H1 (cell line): Measurements from ENCODE around the gene INTS7. TPM values are rescaled to one million over a fixed set of nuclear protein-coding genes. Genes with fewer than 3 reads are reported as not detected.

ENCODE experiments used
- CTCF ChIA-PET: fragments of 300-600 bp; sonication (Branson Sonifier 250); formaldehyde crosslinking; loops from one replicate; lab custom pipeline; 2021; ENCODE audit not compliant: partially characterized antibody; lab: Charles Lee
- POLR2A ChIA-PET: fragments of 300-600 bp; sonication (Branson Sonifier 250); formaldehyde crosslinking; loops from one replicate; lab custom pipeline; 2021; ENCODE audit warnings: inconsistent platforms; ENCODE audit not compliant: partially characterized antibody; lab: Charles Lee
- DNase-seq, 2 experiments: peaks; one replicate each; pipeline versions ENCODE4 v3.0.0 to v3.0.0-alpha.2; 2010 to 2022; ENCODE audit warnings: low spot score in 2 of 2, low read depth in 1 of 2, mixed read lengths in 1 of 2
- FAIRE-seq: peaks from 2 replicates; lab custom pipeline; 2011; peaks lifted over from hg19 to GRCh38; lab: Jason Lieb, UNC
- H2AFZ ChIP-seq: 2 replicates; pipeline ENCODE4 v1.8.1; 2012; ENCODE audit warnings: low read length, inconsistent platforms
- H2AK5ac ChIP-seq: 2 replicates; pipeline ENCODE4 v1.6.1; 2013; ENCODE audit warnings: low read depth, low read length
- H2BK120ac ChIP-seq: replicated peaks from 2 replicates; pipeline ENCODE3; 2013; ENCODE audit warnings: low read depth, low read length, inconsistent platforms
- H2BK12ac ChIP-seq: 2 replicates; pipeline ENCODE4 v1.6.1; 2013; ENCODE audit warnings: low read depth, low read length
- H2BK15ac ChIP-seq: 2 replicates; pipeline ENCODE4 v1.6.1; 2013; ENCODE audit warnings: low read length
- H2BK20ac ChIP-seq: 2 replicates; pipeline ENCODE4 v1.6.1; 2013; ENCODE audit warnings: low read length
- H2BK5ac ChIP-seq: 2 replicates; pipeline ENCODE4 v1.6.1; 2013; ENCODE audit warnings: low read depth, low read length
- H3K14ac ChIP-seq: 2 replicates; pipeline ENCODE4 v1.6.1; 2013; ENCODE audit warnings: inconsistent platforms; ENCODE audit not compliant: insufficient read length
- H3K18ac ChIP-seq: 2 replicates; pipeline ENCODE4 v1.6.1; 2013; ENCODE audit warnings: low read length; ENCODE audit errors: extremely low read depth
- H3K23ac ChIP-seq: 2 replicates; pipeline ENCODE4 v1.6.1; 2013; ENCODE audit warnings: inconsistent platforms; ENCODE audit not compliant: insufficient read length
- H3K23me2 ChIP-seq: 2 replicates; pipeline ENCODE4 v1.6.1; 2013; ENCODE audit warnings: low read depth, low read length
- H3K27ac ChIP-seq: 2 replicates; pipeline ENCODE4 v1.6.1; 2011; ENCODE audit warnings: low read depth, low read length, inconsistent platforms
- H3K27me3 ChIP-seq, 4 experiments: replicated peaks in 1 of 4; 1 replicate in 1 of 4; 2 replicates in 3 of 4; pipeline versions ENCODE4 v1.6.1 to v1.8.1; 2011 to 2013; ENCODE audit warnings: low read length in 3 of 4, mild to moderate bottlenecking in 3 of 4, inconsistent platforms in 2 of 4, mixed read lengths in 2 of 4, moderate library complexity in 1 of 4; ENCODE audit not compliant: control insufficient read depth in 3 of 4, insufficient read depth in 3 of 4; ENCODE audit errors: extremely low read depth in 1 of 4
- H3K36me3 ChIP-seq, 4 experiments: 2 replicates each; pipeline versions ENCODE4 v1.6.1 to v1.8.1; 2011 to 2013; ENCODE audit warnings: mild to moderate bottlenecking in 4 of 4, low read length in 3 of 4, moderate library complexity in 2 of 4, control low read depth in 1 of 4, inconsistent platforms in 1 of 4; ENCODE audit not compliant: insufficient read depth in 4 of 4, control insufficient read depth in 2 of 4
- H3K4ac ChIP-seq: replicated peaks from 2 replicates; pipeline ENCODE3; 2013; ENCODE audit warnings: low read length, low read depth, mixed read lengths, inconsistent platforms; ENCODE audit not compliant: insufficient read length
- H3K4me1 ChIP-seq, 4 experiments: replicated peaks in 1 of 4; 1 replicate in 1 of 4; 2 replicates in 3 of 4; pipeline versions ENCODE4 v1.6.1 to v1.8.1; 2011 to 2013; ENCODE audit warnings: low read length in 3 of 4, inconsistent platforms in 2 of 4, mixed read lengths in 1 of 4; ENCODE audit not compliant: insufficient read depth in 4 of 4, control insufficient read depth in 3 of 4
- H3K4me2 ChIP-seq, 2 experiments: 2 replicates each; pipeline versions ENCODE4 v1.6.1 to v1.8.1; 2011 to 2013; ENCODE audit warnings: low read depth in 2 of 2, low read length in 2 of 2, control low read depth in 1 of 2, inconsistent platforms in 1 of 2, mild to moderate bottlenecking in 1 of 2; ENCODE audit not compliant: insufficient read depth in 1 of 2
- H3K4me3 ChIP-seq, 4 experiments: fragments of 200-600, 300-600 bp in 1 of 4; sonication (generic), shearing (Covaris generic), sonication (Bioruptor Twin) in 1 of 4; 2 replicates each; pipeline versions ENCODE4 v1.5.1 to v1.8.1; 2011 to 2016; ENCODE audit warnings: low read length in 4 of 4, low read depth in 3 of 4, control low read depth in 2 of 4, inconsistent platforms in 2 of 4, mild to moderate bottlenecking in 2 of 4, mixed read lengths in 1 of 4, moderate library complexity in 1 of 4; ENCODE audit not compliant: insufficient read depth in 2 of 4; ENCODE audit errors: extremely low read depth in 1 of 4
- H3K56ac ChIP-seq: replicated peaks from 2 replicates; pipeline ENCODE3; 2013; ENCODE audit warnings: low read depth, mild to moderate bottlenecking, mixed read lengths, low read length, inconsistent platforms; ENCODE audit not compliant: insufficient read length
- H3K79me1 ChIP-seq: 2 replicates; pipeline ENCODE4 v1.6.1; 2013; ENCODE audit warnings: low read depth, low read length, control low read depth
- H3K79me2 ChIP-seq, 2 experiments: 2 replicates each; pipeline versions ENCODE4 v1.6.1 to v1.8.1; 2012 to 2013; ENCODE audit warnings: low read length in 2 of 2, mild to moderate bottlenecking in 2 of 2, inconsistent platforms in 1 of 2; ENCODE audit not compliant: insufficient read depth in 2 of 2, control insufficient read depth in 1 of 2
- H3K9ac ChIP-seq, 4 experiments: replicated peaks in 1 of 4; 1 replicate in 1 of 4; 2 replicates in 3 of 4; pipeline versions ENCODE4 v1.6.1 to v1.8.1; 2011 to 2013; ENCODE audit warnings: low read depth in 3 of 4, low read length in 3 of 4, control low read depth in 2 of 4, mild to moderate bottlenecking in 2 of 4, moderate library complexity in 2 of 4, inconsistent platforms in 1 of 4; ENCODE audit errors: extremely low read depth in 1 of 4
- H3K9me3 ChIP-seq, 2 experiments: 2 replicates each; pipeline versions ENCODE4 v1.6.1 to v1.8.1; 2012 to 2013; ENCODE audit warnings: mild to moderate bottlenecking in 2 of 2, moderate library complexity in 2 of 2, control low read depth in 1 of 2, inconsistent platforms in 1 of 2, low read depth in 1 of 2, low read length in 1 of 2, mixed read lengths in 1 of 2; ENCODE audit not compliant: insufficient read depth in 2 of 2
- H4K20me1 ChIP-seq, 2 experiments: replicated peaks in 1 of 2; 2 replicates each; pipeline versions ENCODE3 to v1.8.1; 2011 to 2013; ENCODE audit warnings: inconsistent platforms in 2 of 2, low read length in 2 of 2, mild to moderate bottlenecking in 1 of 2; ENCODE audit not compliant: insufficient read depth in 2 of 2, control insufficient read depth in 1 of 2
- H4K5ac ChIP-seq: 2 replicates; pipeline ENCODE4 v1.6.1; 2013; ENCODE audit warnings: low read length, low read depth, mixed read lengths, inconsistent platforms; ENCODE audit not compliant: insufficient read length
- H4K8ac ChIP-seq: 2 replicates; pipeline ENCODE4 v1.8.0; 2013; ENCODE audit warnings: mild to moderate bottlenecking, moderate library complexity, low read length, inconsistent platforms; ENCODE audit not compliant: insufficient read depth; ENCODE audit errors: extremely low read depth
- H4K91ac ChIP-seq: replicated peaks from 2 replicates; pipeline ENCODE3; 2013; ENCODE audit warnings: low read length, mixed read lengths, inconsistent platforms; ENCODE audit not compliant: insufficient read length
- CEBPB ChIP-seq: IDR thresholded peaks from 2 replicates; pipeline ENCODE4 v1.6.1; 2012; ENCODE audit warnings: low read depth, low read length
- CREB1 ChIP-seq: IDR thresholded peaks from 2 replicates; pipeline ENCODE4 v1.6.1; 2012; ENCODE audit warnings: inconsistent platforms
- KDM4A ChIP-seq: IDR thresholded peaks from one replicate; pipeline ENCODE4 v1.7.1; 2012; ENCODE audit warnings: low read depth, mild to moderate bottlenecking, moderate library complexity, low read length, inconsistent platforms; ENCODE audit not compliant: severe bottlenecking
- NRF1 ChIP-seq: IDR thresholded peaks from 2 replicates; pipeline ENCODE4 v1.6.1; 2011; ENCODE audit warnings: mild to moderate bottlenecking, low read depth, low read length, improper control_type of control experiment
- SP1 ChIP-seq: IDR thresholded peaks from 2 replicates; pipeline ENCODE4 v1.6.1; 2011; ENCODE audit warnings: low read depth, low read length
- TBP ChIP-seq: IDR thresholded peaks from 2 replicates; pipeline ENCODE4 v1.6.1; 2011; ENCODE audit warnings: low read depth, low read length, improper control_type of control experiment
- YY1 ChIP-seq: IDR thresholded peaks from 2 replicates; pipeline ENCODE4 v1.6.1; 2011; ENCODE audit warnings: low read depth, mild to moderate bottlenecking, low read length
- WGBS, 2 experiments: shearing (Covaris generic) in 1 of 2; methylation state at CpG; one replicate each; pipeline versions ENCODE4 v1.1.6 to v1.1.7; 2013 to 2015; ENCODE audit warnings: low lambda C conversion rate in 2 of 2, mixed read lengths in 2 of 2, inconsistent platforms in 1 of 2, low coverage in 1 of 2, missing lambda C conversion rate in 1 of 2; ENCODE audit not compliant: insufficient replicate concordance in 2 of 2, insufficient coverage in 1 of 2, insufficient read length in 1 of 2; ENCODE audit errors: extremely low coverage in 1 of 2, missing lambda C conversion rate in 1 of 2; 5-methylcytosine and 5-hydroxymethylcytosine counted together
- polyA plus RNA-seq, 7 experiments: library from polyadenylated mRNA; depleted of rRNA in 3 of 7; stranded (reverse) in 5 of 7; unstranded in 2 of 7; fragments of >200 nt in 5 of 7; fragments of 200-250 nt in 2 of 7; gene quantifications; 1 replicate in 5 of 7; 2 replicates in 1 of 7; 4 replicates in 1 of 7; pipeline versions ENCODE4 v1.2.1 to v1.2.3, GENCODE V29; 2011 to 2013; ENCODE audit warnings: missing spikeins in 2 of 7, mixed read lengths in 2 of 7
- total RNA-seq: library from RNA; stranded (reverse); fragmentation: NEBNext Ultra II Directional; extraction: Animal tissue kit (Norgen Biotek cat#: 25700); gene quantifications from 2 replicates; pipeline ENCODE4 v1.2.1, GENCODE V29; 2021

Gene INTS7
- total and polyA plus RNA-seq, 2 of the 8 experiments (the other 6 are each of a cell fraction or from before 2014, with no cell fraction given), result 15.2 to 22.4 TPM

GRCh38 chr1:211928993-211929637 is 106.2 kb downstream of the INTS7 start:
- Histone ChIP-seq H3K23me2 (no peaks in the 10 kb centered on the region), H3K18ac (peak overlapping the region; percentile 53; the same call in 1 of the 2 replicates), H3K56ac (no peak overlapping the region), H3K4me1 (peaks cover 2 to 15% (median 12%) of the 10 kb centered on the region in 4 experiments; a peak in 6 of 7 replicates), H3K79me1 (no peaks in the 10 kb centered on the region), H2AK5ac (no peak overlapping the region; the same call in 1 of the 2 replicates), H3K79me2 (no peaks in the 10 kb centered on the region), H4K91ac (no peak overlapping the region), H3K9ac (no peak overlapping the region), H3K27me3 (no peaks in the 10 kb centered on the region), H3K14ac (no peak overlapping the region), H4K8ac (no peak overlapping the region), H2BK5ac (no peak overlapping the region; the same call in 1 of the 2 replicates), H3K4me3 (peak overlapping the region in 1 of 4 experiments; percentile 26; a peak in 1 of 8 replicates), H2BK120ac (no peak overlapping the region), H4K5ac (no peak overlapping the region), H2BK20ac (0 out of 2 replicates have a peak overlapping the region, but pooled peaks have one; percentile 23), H3K9me3 (no peaks in the 10 kb centered on the region), H4K20me1 (no peaks in the 10 kb centered on the region), H2BK12ac (peak overlapping the region; percentile 78; the same call in 1 of the 2 replicates), H3K36me3 (no peaks in the 10 kb centered on the region), H3K23ac (no peak overlapping the region), H2BK15ac (no peak overlapping the region; the same call in 1 of the 2 replicates), H3K4ac (no peak overlapping the region), H3K27ac (no peak overlapping the region), H3K4me2 (peak overlapping the region; percentile 13 to 48; a peak in 1 of 4 replicates), H2AFZ (peak overlapping the region; percentile 31)
- ChIA-PET CTCF (interaction anchor here (0.9 to 2.2 kb wide), 5 partner anchors 16 to 383 kb away, joined by 3 to 6 read pairs (median 3); no protein-coding TSS in a partner anchor), POLR2A (interaction anchor here (1.2 kb wide), 1 partner anchor 10 kb away, joined by 4 read pairs; no protein-coding TSS in a partner anchor)
- DNase-seq (no peak), FAIRE-seq (no peak)
- 81% methylated on average over 9 of the region's 9 CpGs; no CpG with 5 or more reads in 1 of the 2 experiments for WGBS, 2 experiments
- peak; percentile 81 for TF ChIP-seq CEBPB
- TF ChIP-seq CREB1, result no peak
- no peak for TF ChIP-seq NRF1
- TF ChIP-seq YY1, result 0 out of 2 replicates have a peak, but pooled peaks have one; percentile 19
- no peak for TF ChIP-seq SP1
- TF ChIP-seq KDM4A, result no peak
- no peak for TF ChIP-seq TBP
